Thoracic aorta (tissue), 2 donors: ENCODE data around the gene ASIC2. TPM values are rescaled to one million over a fixed set of nuclear protein-coding genes. Genes with fewer than 3 reads are reported as not detected.

Experiments used
- ATAC-seq: fragments of 150-250 bp; one replicate; pipeline ENCODE4 v1.8.0; 2017; ENCODE audit warnings: low read depth; ENCODE audit not compliant: insufficient number of reproducible peaks, low FRiP score
- DNase-seq: peaks from one replicate; pipeline ENCODE4 v3.0.0-alpha.2; 2020; ENCODE audit warnings: low spot score
- H3K27ac ChIP-seq, 2 donors: fragments of 200-600 bp; sonication (generic); 1 replicate in 1 of 2; 2 replicates in 1 of 2; pipeline ENCODE4 v1.5.1; 2016; ENCODE audit warnings: mild to moderate bottlenecking in 2 of 2, moderate library complexity in 2 of 2
- H3K27me3 ChIP-seq: fragments of 200-600 bp; sonication (generic); replicated peaks from 2 replicates; pipeline ENCODE4 v1.6.0; 2016; ENCODE audit warnings: mild to moderate bottlenecking; ENCODE audit not compliant: insufficient read depth
- H3K36me3 ChIP-seq: fragments of 200-600 bp; sonication (generic); one replicate; pipeline ENCODE4 v1.5.1; 2016
- H3K4me1 ChIP-seq, 2 donors: fragments of 200-600 bp; sonication (generic); 1 replicate in 1 of 2; 2 replicates in 1 of 2; pipeline versions ENCODE4 v1.5.1 to v1.6.0; 2016; ENCODE audit warnings: low read depth in 2 of 2, mild to moderate bottlenecking in 1 of 2; ENCODE audit not compliant: control insufficient read depth in 1 of 2
- H3K4me3 ChIP-seq: fragments of 200-600 bp; sonication (generic); 2 replicates; pipeline ENCODE4 v1.5.1; 2016; ENCODE audit warnings: mild to moderate bottlenecking
- H3K9me3 ChIP-seq: fragments of 200-600 bp; sonication (generic); 2 replicates; pipeline ENCODE4 v1.5.1; 2016
- total RNA-seq, 2 donors: library from RNA; depleted of rRNA; stranded (reverse); fragments of >200 nt; gene quantifications; one replicate each; pipeline versions ENCODE4 v1.1.0 to v1.2.3, GENCODE V29; 2016
- TF ChIP-seq, protein P1 (sequence below): fragments of 200-600 bp; sonication (generic); IDR thresholded peaks from one replicate; pipeline ENCODE4 v1.5.1; 2019; ENCODE audit warnings: antibody characterized with exemption

ASIC2 gene
- total RNA-seq, 2 donors from 2014 or later, result 0.54 to 1.1 TPM

DNA sequence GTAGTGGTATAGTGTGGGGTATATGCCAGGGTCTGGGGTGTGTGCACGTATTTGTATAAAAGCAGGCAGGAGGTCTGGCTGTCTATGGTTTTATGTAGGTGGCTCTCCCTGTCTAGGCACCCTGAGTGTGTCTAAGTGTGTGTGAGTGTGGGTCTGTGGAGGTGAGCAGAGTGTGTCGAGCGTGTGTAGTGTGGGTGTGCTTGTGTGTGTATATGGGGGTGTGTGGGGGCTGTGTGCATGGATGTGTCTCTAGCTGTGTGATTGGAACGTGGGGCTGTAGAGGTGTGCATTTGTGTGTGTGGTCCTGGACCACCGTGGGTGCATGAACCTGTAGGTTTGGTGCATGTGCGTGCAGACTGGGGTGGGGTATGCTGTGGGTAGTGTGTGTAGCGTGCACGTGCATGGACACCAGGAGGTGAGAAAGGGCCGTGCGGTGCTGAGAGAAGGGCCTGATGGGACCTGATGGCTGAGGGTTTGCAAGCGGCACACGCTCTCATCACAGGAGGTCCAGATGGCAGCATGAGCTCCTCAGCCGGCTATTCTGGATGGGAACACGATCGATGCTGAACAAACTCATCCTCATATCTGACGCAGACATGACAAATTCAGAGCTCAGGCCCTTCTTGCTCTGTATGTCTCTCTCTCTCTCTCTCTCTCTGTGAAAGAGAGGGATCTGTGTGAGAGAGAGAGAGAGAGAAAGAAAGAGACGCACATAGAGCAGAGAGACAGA, 273.8 kb downstream of the ASIC2 start:
- no peaks in the 10 kb centered on the region for H3K9me3 ChIP-seq
- no peaks in the 10 kb centered on the region for H3K27me3 ChIP-seq
- TF ChIP-seq, protein P1, sequence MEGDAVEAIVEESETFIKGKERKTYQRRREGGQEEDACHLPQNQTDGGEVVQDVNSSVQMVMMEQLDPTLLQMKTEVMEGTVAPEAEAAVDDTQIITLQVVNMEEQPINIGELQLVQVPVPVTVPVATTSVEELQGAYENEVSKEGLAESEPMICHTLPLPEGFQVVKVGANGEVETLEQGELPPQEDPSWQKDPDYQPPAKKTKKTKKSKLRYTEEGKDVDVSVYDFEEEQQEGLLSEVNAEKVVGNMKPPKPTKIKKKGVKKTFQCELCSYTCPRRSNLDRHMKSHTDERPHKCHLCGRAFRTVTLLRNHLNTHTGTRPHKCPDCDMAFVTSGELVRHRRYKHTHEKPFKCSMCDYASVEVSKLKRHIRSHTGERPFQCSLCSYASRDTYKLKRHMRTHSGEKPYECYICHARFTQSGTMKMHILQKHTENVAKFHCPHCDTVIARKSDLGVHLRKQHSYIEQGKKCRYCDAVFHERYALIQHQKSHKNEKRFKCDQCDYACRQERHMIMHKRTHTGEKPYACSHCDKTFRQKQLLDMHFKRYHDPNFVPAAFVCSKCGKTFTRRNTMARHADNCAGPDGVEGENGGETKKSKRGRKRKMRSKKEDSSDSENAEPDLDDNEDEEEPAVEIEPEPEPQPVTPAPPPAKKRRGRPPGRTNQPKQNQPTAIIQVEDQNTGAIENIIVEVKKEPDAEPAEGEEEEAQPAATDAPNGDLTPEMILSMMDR, result no peak
- no peaks in the 10 kb centered on the region for H3K36me3 ChIP-seq
- H3K4me1 ChIP-seq, result no peaks in the 10 kb centered on the region
- DNase-seq, result no peak
- ATAC-seq, result no peak
- H3K27ac ChIP-seq, result no peak overlapping the region
- H3K4me3 ChIP-seq, result no peak overlapping the region

DNA sequence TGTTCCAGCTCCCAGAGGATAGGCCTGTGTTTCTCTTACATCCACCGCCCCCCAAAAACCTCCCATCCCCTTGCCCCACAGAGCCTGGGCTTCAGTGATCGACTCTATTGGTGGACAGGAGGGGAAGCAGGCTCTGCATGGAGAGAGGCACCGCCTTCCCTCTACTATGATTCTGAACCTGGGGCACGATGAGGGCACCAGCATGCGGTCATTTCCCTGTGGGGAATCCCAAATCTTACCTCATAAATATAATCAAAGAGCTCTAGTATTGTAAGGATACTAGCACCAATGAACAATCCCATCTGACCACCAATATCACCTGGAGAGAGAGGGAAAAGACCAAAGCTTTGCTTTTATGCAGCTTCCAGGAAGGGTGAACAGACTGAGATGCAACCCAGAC, 275.7 kb downstream of the ASIC2 start:
- DNase-seq (no peak), ATAC-seq (no peak)
- H3K36me3 ChIP-seq, result no peaks in the 10 kb centered on the region
- H3K4me3 ChIP-seq, result no peak overlapping the region
- TF ChIP-seq, protein P1, result no peak
- no peaks in the 10 kb centered on the region for H3K4me1 ChIP-seq
- no peaks in the 10 kb centered on the region for H3K9me3 ChIP-seq
- H3K27ac ChIP-seq, result no peak overlapping the region
- no peaks in the 10 kb centered on the region for H3K27me3 ChIP-seq

DNA sequence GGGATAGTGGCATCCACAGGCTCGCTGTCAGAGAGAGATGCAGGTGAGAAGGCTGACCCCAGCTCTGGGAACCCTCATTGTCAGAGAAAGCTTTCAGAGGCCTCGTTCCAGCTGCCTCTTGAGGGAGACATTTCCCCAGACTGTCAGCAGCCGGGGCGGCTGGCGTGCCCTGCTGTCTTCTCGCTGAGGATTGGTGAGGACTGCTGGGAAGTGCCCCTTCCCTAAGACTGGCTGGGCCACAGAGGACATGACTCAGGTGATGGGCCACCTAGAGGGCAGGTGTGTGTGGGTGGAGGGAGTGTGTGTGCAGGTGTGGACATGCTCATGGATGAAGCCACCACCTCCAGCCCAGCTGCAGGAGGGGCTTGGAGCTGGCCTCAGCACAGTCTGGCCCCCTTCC, 276.2 kb downstream of the ASIC2 start:
- H3K4me3 ChIP-seq, result no peak overlapping the region
- H3K36me3 ChIP-seq, result no peaks in the 10 kb centered on the region
- H3K27me3 ChIP-seq, result no peaks in the 10 kb centered on the region
- DNase-seq (no peak), ATAC-seq (no peak)
- TF ChIP-seq, protein P1, result no peak
- H3K9me3 ChIP-seq, result no peaks in the 10 kb centered on the region
- H3K27ac ChIP-seq, result no peak overlapping the region
- H3K4me1 ChIP-seq, result no peaks in the 10 kb centered on the region

DNA sequence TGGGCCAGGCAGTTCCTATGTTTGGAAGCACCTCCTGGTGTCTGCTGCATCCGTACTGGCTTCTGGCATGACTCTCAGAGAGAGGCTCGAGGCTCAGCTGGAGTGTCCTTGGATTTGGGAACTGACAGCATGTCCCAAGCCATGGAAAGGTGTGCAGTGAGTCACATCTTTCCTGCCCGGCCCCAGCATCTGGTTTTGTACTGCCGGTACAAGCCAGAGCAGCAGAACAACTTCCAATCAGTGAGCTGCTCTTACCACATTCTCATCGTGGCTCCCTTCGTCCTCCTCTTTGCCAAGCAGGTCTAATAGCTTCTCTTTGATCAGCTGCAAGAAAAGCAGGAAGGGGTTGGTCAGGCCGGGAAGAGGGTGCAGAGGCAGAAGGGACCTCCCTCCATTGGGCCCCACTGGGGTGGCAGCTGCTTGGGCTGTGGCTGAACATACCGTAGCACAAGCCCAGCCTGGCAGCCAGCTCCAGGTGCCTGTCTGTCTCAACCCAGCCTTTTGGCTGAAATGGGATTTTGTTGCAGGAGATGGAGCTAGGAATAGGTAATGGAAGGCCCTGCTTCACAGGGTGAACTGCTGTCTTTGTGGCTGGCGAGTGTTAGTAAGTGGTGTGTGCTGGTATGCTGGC, 277.3 kb downstream of the ASIC2 start:
- Histone ChIP-seq H3K4me1 (no peaks in the 10 kb centered on the region), H3K9me3 (no peaks in the 10 kb centered on the region), H3K4me3 (no peak overlapping the region), H3K36me3 (no peaks in the 10 kb centered on the region), H3K27me3 (no peaks in the 10 kb centered on the region), H3K27ac (no peak overlapping the region)
- TF ChIP-seq, protein P1, result no peak
- DNase-seq (no peak), ATAC-seq (no peak)

DNA sequence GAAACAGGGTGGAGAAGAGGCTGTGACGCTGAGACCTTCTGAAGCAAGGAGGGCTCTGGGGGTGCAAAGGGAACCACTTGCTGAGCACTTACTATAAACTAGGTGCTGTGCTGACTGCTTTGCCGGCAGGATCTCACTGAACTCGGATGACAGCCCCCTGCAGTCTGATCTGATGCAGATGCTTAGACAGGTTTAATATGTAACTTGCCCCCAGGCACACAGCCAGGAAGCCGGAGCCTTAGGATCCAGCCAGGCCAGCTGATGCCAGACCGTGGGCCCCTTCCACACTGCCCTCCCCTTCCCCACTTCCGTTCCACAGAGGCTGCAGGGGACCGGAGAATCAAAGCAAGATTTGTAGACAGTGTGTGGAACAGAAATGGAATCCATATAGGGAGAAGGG, 278.3 kb downstream of the ASIC2 start:
- Histone ChIP-seq H3K27me3 (no peaks in the 10 kb centered on the region), H3K4me1 (peaks cover 0 to 3% of the 10 kb centered on the region in 2 donors), H3K9me3 (no peaks in the 10 kb centered on the region), H3K36me3 (no peaks in the 10 kb centered on the region), H3K27ac (no peak overlapping the region), H3K4me3 (no peak overlapping the region)
- TF ChIP-seq, protein P1, result no peak
- DNase-seq, result no peak
- ATAC-seq, result no peak
